ENCODE results near the gene MRPS16. TPM values are rescaled to one million over a fixed set of nuclear protein-coding genes. Genes with fewer than 3 reads are reported as not detected.

MRPS16 gene
- total and polyA plus RNA-seq, 9 of the 15 experiments (the other 6 are each of a cell fraction or from before 2014, with no cell fraction given): 65.0 to 239 (median 146) TPM

DNA sequence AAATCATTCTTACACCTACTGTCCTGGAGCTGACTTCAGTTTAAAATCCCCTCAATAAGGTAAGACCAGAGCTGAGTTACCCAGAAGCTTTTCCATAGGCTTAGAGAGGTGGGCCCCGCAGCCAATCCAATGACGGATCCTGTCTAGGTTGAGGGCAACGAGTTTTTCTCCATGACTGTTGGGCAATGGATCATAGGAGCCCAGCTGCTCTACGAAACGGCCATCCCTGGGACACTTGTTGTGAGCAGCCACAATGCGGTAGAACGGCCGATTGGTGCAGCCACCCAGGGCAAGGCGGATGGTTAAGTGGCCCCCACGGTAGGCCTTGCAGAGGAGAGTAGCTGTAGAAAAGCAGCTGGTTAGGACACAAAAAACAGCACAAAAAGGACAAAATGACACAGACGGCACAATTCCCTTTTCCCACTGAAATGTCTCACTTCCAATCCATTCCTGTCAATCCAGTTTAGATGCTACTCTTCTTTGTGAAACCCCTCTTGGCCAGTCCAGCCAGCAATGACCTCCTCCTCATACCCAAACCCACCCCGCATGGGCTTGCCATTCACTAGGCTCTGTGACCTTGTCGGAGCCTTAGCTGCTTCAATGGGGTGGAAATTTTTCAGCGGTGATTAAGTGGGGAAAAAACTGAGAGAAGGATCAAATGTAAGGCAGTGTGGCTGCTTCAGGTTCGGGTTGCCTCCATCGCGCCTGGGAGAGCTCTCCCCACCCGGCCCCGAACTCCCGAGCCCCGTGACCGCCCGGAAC, 580 bp downstream of the MRPS16 start (continued):
- no peak for TF ChIP-seq MCM5 (IDR thresholded peaks at IDR 0.05; ENCODE audit: low read depth)
- no peak for TF ChIP-seq HDAC8 (tag; IDR thresholded peaks at IDR 0.05)
- peak; percentile 98 for TF ChIP-seq CHD1 (IDR thresholded peaks at IDR 0.05; ENCODE audit: low read length)
- TF ChIP-seq TCF7L2 (IDR thresholded peaks at IDR 0.05; ENCODE audit: low read depth, low read length): no peak
- no peak for TF ChIP-seq SETDB1 (IDR thresholded peaks at IDR 0.05; ENCODE audit: low read length)
- TF ChIP-seq, protein P1, sequence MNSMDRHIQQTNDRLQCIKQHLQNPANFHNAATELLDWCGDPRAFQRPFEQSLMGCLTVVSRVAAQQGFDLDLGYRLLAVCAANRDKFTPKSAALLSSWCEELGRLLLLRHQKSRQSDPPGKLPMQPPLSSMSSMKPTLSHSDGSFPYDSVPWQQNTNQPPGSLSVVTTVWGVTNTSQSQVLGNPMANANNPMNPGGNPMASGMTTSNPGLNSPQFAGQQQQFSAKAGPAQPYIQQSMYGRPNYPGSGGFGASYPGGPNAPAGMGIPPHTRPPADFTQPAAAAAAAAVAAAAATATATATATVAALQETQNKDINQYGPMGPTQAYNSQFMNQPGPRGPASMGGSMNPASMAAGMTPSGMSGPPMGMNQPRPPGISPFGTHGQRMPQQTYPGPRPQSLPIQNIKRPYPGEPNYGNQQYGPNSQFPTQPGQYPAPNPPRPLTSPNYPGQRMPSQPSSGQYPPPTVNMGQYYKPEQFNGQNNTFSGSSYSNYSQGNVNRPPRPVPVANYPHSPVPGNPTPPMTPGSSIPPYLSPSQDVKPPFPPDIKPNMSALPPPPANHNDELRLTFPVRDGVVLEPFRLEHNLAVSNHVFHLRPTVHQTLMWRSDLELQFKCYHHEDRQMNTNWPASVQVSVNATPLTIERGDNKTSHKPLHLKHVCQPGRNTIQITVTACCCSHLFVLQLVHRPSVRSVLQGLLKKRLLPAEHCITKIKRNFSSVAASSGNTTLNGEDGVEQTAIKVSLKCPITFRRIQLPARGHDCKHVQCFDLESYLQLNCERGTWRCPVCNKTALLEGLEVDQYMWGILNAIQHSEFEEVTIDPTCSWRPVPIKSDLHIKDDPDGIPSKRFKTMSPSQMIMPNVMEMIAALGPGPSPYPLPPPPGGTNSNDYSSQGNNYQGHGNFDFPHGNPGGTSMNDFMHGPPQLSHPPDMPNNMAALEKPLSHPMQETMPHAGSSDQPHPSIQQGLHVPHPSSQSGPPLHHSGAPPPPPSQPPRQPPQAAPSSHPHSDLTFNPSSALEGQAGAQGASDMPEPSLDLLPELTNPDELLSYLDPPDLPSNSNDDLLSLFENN (IDR thresholded peaks at IDR 0.05; ENCODE audit: low read depth in 2 of 2, low read length in 2 of 2): no peak
- 0 out of 2 replicates have a peak, but pooled peaks have one; percentile 23 for TF ChIP-seq DMBX1 (CRISPR knock-in tag; IDR thresholded peaks at IDR 0.05; ENCODE audit: borderline replicate concordance)
- TF ChIP-seq DNMT1 (IDR thresholded peaks at IDR 0.05): no peak
- TF ChIP-seq, protein P2, sequence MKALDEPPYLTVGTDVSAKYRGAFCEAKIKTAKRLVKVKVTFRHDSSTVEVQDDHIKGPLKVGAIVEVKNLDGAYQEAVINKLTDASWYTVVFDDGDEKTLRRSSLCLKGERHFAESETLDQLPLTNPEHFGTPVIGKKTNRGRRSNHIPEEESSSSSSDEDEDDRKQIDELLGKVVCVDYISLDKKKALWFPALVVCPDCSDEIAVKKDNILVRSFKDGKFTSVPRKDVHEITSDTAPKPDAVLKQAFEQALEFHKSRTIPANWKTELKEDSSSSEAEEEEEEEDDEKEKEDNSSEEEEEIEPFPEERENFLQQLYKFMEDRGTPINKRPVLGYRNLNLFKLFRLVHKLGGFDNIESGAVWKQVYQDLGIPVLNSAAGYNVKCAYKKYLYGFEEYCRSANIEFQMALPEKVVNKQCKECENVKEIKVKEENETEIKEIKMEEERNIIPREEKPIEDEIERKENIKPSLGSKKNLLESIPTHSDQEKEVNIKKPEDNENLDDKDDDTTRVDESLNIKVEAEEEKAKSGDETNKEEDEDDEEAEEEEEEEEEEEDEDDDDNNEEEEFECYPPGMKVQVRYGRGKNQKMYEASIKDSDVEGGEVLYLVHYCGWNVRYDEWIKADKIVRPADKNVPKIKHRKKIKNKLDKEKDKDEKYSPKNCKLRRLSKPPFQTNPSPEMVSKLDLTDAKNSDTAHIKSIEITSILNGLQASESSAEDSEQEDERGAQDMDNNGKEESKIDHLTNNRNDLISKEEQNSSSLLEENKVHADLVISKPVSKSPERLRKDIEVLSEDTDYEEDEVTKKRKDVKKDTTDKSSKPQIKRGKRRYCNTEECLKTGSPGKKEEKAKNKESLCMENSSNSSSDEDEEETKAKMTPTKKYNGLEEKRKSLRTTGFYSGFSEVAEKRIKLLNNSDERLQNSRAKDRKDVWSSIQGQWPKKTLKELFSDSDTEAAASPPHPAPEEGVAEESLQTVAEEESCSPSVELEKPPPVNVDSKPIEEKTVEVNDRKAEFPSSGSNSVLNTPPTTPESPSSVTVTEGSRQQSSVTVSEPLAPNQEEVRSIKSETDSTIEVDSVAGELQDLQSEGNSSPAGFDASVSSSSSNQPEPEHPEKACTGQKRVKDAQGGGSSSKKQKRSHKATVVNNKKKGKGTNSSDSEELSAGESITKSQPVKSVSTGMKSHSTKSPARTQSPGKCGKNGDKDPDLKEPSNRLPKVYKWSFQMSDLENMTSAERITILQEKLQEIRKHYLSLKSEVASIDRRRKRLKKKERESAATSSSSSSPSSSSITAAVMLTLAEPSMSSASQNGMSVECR (CRISPR knock-in tag; IDR thresholded peaks at IDR 0.05): no peak
- no peak for TF ChIP-seq NR2F6 (CRISPR knock-in tag; IDR thresholded peaks at IDR 0.05)
- TF ChIP-seq, protein P3, sequence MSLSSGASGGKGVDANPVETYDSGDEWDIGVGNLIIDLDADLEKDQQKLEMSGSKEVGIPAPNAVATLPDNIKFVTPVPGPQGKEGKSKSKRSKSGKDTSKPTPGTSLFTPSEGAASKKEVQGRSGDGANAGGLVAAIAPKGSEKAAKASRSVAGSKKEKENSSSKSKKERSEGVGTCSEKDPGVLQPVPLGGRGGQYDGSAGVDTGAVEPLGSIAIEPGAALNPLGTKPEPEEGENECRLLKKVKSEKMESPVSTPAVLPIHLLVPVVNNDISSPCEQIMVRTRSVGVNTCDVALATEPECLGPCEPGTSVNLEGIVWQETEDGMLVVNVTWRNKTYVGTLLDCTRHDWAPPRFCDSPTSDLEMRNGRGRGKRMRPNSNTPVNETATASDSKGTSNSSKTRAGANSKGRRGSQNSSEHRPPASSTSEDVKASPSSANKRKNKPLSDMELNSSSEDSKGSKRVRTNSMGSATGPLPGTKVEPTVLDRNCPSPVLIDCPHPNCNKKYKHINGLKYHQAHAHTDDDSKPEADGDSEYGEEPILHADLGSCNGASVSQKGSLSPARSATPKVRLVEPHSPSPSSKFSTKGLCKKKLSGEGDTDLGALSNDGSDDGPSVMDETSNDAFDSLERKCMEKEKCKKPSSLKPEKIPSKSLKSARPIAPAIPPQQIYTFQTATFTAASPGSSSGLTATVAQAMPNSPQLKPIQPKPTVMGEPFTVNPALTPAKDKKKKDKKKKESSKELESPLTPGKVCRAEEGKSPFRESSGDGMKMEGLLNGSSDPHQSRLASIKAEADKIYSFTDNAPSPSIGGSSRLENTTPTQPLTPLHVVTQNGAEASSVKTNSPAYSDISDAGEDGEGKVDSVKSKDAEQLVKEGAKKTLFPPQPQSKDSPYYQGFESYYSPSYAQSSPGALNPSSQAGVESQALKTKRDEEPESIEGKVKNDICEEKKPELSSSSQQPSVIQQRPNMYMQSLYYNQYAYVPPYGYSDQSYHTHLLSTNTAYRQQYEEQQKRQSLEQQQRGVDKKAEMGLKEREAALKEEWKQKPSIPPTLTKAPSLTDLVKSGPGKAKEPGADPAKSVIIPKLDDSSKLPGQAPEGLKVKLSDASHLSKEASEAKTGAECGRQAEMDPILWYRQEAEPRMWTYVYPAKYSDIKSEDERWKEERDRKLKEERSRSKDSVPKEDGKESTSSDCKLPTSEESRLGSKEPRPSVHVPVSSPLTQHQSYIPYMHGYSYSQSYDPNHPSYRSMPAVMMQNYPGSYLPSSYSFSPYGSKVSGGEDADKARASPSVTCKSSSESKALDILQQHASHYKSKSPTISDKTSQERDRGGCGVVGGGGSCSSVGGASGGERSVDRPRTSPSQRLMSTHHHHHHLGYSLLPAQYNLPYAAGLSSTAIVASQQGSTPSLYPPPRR (CRISPR knock-in tag; IDR thresholded peaks at IDR 0.05; ENCODE audit: borderline replicate concordance): no peak
